A673 (cell line): ENCODE measurements around the gene DEAF1.

Source experiments
- CTCF ChIP-seq: fragments of 300-800, 200-600 bp; sonication (generic); conservative IDR thresholded peaks from 2 replicates; pipeline ENCODE4 v1.5.1; 2017; ENCODE audit warnings: low read depth, mild to moderate bottlenecking, antibody characterized with exemption, low read length, moderate library complexity, mixed read lengths
- EZH2 ChIP-seq: fragments of 200-600 bp; sonication (generic); IDR thresholded peaks from 2 replicates; pipeline ENCODE4 v1.6.1; 2017; ENCODE audit warnings: borderline replicate concordance, low read depth, mild to moderate bottlenecking, mixed read lengths, antibody characterized with exemption, low read length; ENCODE audit not compliant: poor library complexity, severe bottlenecking

- TF ChIP-seq EZH2 (no peak), CTCF (no peak)
Measured at GRCh38 chr11:691710-692590, 3.1 kb downstream of the DEAF1 start.
